MCF 10A (cell line): ENCODE measurements around the gene FCAMR. TPM values are rescaled to one million over a fixed set of nuclear protein-coding genes. Genes with fewer than 3 reads are reported as not detected.

ENCODE experiments used
- BruUV-seq: library from RNA; stranded (reverse); fragments of 400-500 nt; replicated peaks from 2 replicates; lab custom pipeline; 2021; lab: Mats Ljungman, UMichigan
- CTCF ChIA-PET: fragments of 300-600 bp; sonication (Branson Sonifier 250); formaldehyde crosslinking; extraction: SDS; loops from one replicate; lab custom pipeline; 2021; ENCODE audit warnings: antibody characterized with exemption, inconsistent platforms; lab: Yijun Ruan, JAX
- POLR2A ChIA-PET: fragments of 300-600, 350-650 bp; sonication (Branson Sonifier 250); formaldehyde crosslinking; extraction: SDS; loops from one replicate; lab custom pipeline; 2020; ENCODE audit warnings: antibody characterized with exemption, inconsistent platforms; lab: Yijun Ruan, JAX
- DNase-seq: peaks from one replicate; pipeline ENCODE4 v3.0.0-alpha.2; 2018; ENCODE audit not compliant: unreplicated experiment
- H3K27ac Mint-ChIP-seq: one replicate; pipeline ENCODE4 v1.8.0; 2022; ENCODE audit warnings: mild to moderate bottlenecking, low read depth, mixed read lengths; ENCODE audit not compliant: unreplicated experiment
- H3K27me3 Mint-ChIP-seq: one replicate; pipeline ENCODE4 v1.8.0; 2022; ENCODE audit warnings: mixed read lengths; ENCODE audit not compliant: insufficient read depth, unreplicated experiment
- H3K36me3 Mint-ChIP-seq: one replicate; pipeline ENCODE4 v1.8.0; 2022; ENCODE audit warnings: mild to moderate bottlenecking, moderate library complexity, mixed read lengths; ENCODE audit not compliant: insufficient read depth, unreplicated experiment
- H3K4me1 Mint-ChIP-seq: one replicate; pipeline ENCODE4 v1.8.0; 2022; ENCODE audit warnings: mixed read lengths; ENCODE audit not compliant: insufficient read depth, unreplicated experiment
- H3K4me3 Mint-ChIP-seq: one replicate; pipeline ENCODE4 v1.8.0; 2022; ENCODE audit warnings: mild to moderate bottlenecking, moderate library complexity, mixed read lengths; ENCODE audit not compliant: unreplicated experiment
- H3K9me3 Mint-ChIP-seq: one replicate; pipeline ENCODE4 v1.8.0; 2022; ENCODE audit warnings: mixed read lengths; ENCODE audit not compliant: unreplicated experiment
- intact Hi-C: fragments of 100-400 bp; cut with micrococcal nuclease; formaldehyde crosslinking; loops from 2 replicates; pipeline ENCODE4 v1.14.1; 2022
- total RNA-seq: library from RNA; stranded (reverse); gene quantifications from 2 replicates; pipeline ENCODE4 v1.2.3, GENCODE V29; 2022
- TF ChIP-seq, protein P1 (sequence below): fragments of 200-600 bp; IDR thresholded peaks from one replicate; pipeline ENCODE4 v1.8.0; 2022; ENCODE audit warnings: antibody characterized with exemption, mild to moderate bottlenecking; ENCODE audit not compliant: unreplicated experiment

The FCAMR gene
- total RNA-seq, 1 experiment from 2014 or later, result not detected

DNA sequence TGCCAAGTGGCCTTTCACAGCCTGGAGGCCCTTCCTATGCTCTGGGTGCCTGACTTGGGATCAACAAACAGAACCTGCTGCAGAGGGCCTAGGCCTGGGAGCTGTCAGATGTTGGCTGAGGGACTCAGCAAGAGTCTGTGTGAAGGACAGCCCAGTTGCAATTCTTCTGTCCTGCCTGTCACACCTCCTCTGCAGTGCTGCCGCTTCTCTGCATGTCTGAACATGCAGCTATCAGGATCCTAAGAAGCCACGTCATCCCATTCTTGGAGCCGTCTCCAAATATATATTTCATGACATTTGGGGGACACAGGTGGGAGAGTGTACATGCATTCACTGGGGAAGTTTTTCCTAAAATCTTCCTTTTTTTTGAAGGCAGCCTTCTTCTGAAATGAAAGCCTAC is 8.6 kb downstream of the FCAMR start:
- intact Hi-C loops, result no loop called here
- Mint-ChIP-seq H3K36me3 (no peaks in the 10 kb centered on the region), H3K9me3 (no peaks in the 10 kb centered on the region), H3K4me3 (no peak overlapping the region), H3K27ac (peak overlapping the region; percentile 1), H3K27me3 (no peaks in the 10 kb centered on the region), H3K4me1 (peaks cover 27% of the 10 kb centered on the region)
- DNase-seq, result peak; percentile 78
- no TSS peak for BruUV-seq
- POLR2A ChIA-PET, result interaction anchor here (0.6 to 3.7 kb wide), 14 partner anchors 8 to 350 kb away, joined by 3 to 29 read pairs (median 4); partner anchors contain the start of gene FCAMR
- TF ChIP-seq, protein P1, sequence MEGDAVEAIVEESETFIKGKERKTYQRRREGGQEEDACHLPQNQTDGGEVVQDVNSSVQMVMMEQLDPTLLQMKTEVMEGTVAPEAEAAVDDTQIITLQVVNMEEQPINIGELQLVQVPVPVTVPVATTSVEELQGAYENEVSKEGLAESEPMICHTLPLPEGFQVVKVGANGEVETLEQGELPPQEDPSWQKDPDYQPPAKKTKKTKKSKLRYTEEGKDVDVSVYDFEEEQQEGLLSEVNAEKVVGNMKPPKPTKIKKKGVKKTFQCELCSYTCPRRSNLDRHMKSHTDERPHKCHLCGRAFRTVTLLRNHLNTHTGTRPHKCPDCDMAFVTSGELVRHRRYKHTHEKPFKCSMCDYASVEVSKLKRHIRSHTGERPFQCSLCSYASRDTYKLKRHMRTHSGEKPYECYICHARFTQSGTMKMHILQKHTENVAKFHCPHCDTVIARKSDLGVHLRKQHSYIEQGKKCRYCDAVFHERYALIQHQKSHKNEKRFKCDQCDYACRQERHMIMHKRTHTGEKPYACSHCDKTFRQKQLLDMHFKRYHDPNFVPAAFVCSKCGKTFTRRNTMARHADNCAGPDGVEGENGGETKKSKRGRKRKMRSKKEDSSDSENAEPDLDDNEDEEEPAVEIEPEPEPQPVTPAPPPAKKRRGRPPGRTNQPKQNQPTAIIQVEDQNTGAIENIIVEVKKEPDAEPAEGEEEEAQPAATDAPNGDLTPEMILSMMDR, result no peak
- CTCF ChIA-PET, result interaction anchor here (0.7 to 9.4 kb wide), 15 partner anchors 11 to 351 kb away, joined by 3 to 75 read pairs (median 6); partner anchors contain the start of genes DYRK3 and FCAMR

GRCh38 chr1:206960676-206961386 is 9.4 kb downstream of the FCAMR start:
- H3K27ac Mint-ChIP-seq, result peak overlapping the region; percentile 1
- intact Hi-C loops, result no loop called here
- H3K4me1 Mint-ChIP-seq, result peaks cover 27% of the 10 kb centered on the region
- ChIA-PET POLR2A (interaction anchor here (0.9 to 3.7 kb wide), 5 partner anchors 11 to 115 kb away, joined by 3 to 29 read pairs (median 3); partner anchors contain the start of gene FCAMR), CTCF (interaction anchor here (0.6 to 9.4 kb wide), 15 partner anchors 10 to 348 kb away, joined by 3 to 75 read pairs (median 6); partner anchors contain the start of genes DYRK3 and FCAMR)
- no peaks in the 10 kb centered on the region for H3K27me3 Mint-ChIP-seq
- no peak overlapping the region for H3K4me3 Mint-ChIP-seq
- TF ChIP-seq, protein P1, result no peak
- BruUV-seq, result no TSS peak
- no peak for DNase-seq
- no peaks in the 10 kb centered on the region for H3K9me3 Mint-ChIP-seq
- no peaks in the 10 kb centered on the region for H3K36me3 Mint-ChIP-seq

GRCh38 chr1:206958144-206958543 is 12.1 kb downstream of the FCAMR start:
- no peak overlapping the region for H3K27ac Mint-ChIP-seq
- H3K4me1 Mint-ChIP-seq, result peaks cover 22% of the 10 kb centered on the region
- intact Hi-C loops, result no loop called here
- no peaks in the 10 kb centered on the region for H3K9me3 Mint-ChIP-seq
- ChIA-PET POLR2A (interaction anchor here (0.6 to 1.5 kb wide), 2 partner anchors 74 to 837 kb away, joined by 3 read pairs; partner anchors contain the start of gene C1orf116), CTCF (interaction anchor here (0.6 to 9.4 kb wide), 4 partner anchors 23 to 413 kb away, joined by 3 to 75 read pairs (median 14); no protein-coding TSS in a partner anchor)
- TF ChIP-seq, protein P1, result no peak
- DNase-seq, result no peak
- no TSS peak for BruUV-seq
- H3K36me3 Mint-ChIP-seq, result no peaks in the 10 kb centered on the region
- no peaks in the 10 kb centered on the region for H3K27me3 Mint-ChIP-seq
- H3K4me3 Mint-ChIP-seq, result no peak overlapping the region

GRCh38 chr1:206957639-206958038 is 12.6 kb downstream of the FCAMR start:
- DNase-seq, result no peak
- TF ChIP-seq, protein P1, result no peak
- H3K4me1 Mint-ChIP-seq, result peaks cover 17% of the 10 kb centered on the region
- H3K36me3 Mint-ChIP-seq, result no peaks in the 10 kb centered on the region
- no peak overlapping the region for H3K27ac Mint-ChIP-seq
- BruUV-seq, result no TSS peak
- no peaks in the 10 kb centered on the region for H3K27me3 Mint-ChIP-seq
- no peaks in the 10 kb centered on the region for H3K9me3 Mint-ChIP-seq
- CTCF ChIA-PET, result interaction anchor here (0.5 to 9.4 kb wide), 6 partner anchors 23 to 412 kb away, joined by 3 to 75 read pairs (median 3); no protein-coding TSS in a partner anchor
- POLR2A ChIA-PET, result interaction anchor here (0.6 to 1.5 kb wide), 2 partner anchors 75 to 837 kb away, joined by 3 read pairs; partner anchors contain the start of gene C1orf116
- intact Hi-C loops, result no loop called here
- no peak overlapping the region for H3K4me3 Mint-ChIP-seq
